Measurements from ENCODE around the gene PRG2.
"Not testable (repeated sequence)": the region's sequence is repeated elsewhere in the genome, so short reads cannot be mapped to it uniquely, and the experiment has no call there.

PRG2 gene

DNA sequence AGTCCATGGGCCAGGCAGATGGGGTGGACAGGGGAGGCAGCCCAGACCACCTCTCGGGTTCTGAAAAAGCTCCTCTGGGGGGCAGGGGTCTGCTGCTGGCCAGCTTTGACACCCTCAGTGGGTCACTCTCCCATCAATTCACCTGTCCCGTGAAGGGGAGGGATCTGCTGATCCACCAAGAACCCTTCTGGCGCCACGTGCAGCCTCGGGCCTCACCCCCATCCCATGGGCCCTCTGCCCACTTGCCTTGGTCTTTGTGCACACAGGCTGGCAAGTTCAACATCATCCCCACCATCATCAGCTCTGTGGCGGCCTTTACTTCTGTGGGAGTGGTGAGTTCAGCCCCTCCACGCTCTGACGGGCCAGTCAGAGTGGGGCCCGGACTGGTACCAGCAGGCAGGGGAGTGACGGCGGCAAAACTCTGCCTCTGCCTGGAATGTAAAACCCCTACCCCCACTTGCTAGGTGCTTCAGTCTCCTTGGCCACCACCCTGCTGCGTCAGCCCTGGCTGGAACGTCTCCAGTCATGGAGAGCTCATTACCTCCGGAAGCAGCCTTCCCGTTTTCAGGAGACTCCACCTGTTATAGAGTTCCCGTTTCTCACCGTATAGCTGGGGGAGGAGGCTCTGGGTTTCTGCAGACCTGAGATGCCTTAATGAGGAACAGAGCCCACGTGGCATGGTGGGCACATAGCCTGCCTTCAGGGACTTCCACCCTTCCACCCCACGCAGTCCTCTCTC lies 22.2 kb downstream of the PRG2 start:
- no peak for DNase-seq (ENCODE audit: low read depth)

DNA sequence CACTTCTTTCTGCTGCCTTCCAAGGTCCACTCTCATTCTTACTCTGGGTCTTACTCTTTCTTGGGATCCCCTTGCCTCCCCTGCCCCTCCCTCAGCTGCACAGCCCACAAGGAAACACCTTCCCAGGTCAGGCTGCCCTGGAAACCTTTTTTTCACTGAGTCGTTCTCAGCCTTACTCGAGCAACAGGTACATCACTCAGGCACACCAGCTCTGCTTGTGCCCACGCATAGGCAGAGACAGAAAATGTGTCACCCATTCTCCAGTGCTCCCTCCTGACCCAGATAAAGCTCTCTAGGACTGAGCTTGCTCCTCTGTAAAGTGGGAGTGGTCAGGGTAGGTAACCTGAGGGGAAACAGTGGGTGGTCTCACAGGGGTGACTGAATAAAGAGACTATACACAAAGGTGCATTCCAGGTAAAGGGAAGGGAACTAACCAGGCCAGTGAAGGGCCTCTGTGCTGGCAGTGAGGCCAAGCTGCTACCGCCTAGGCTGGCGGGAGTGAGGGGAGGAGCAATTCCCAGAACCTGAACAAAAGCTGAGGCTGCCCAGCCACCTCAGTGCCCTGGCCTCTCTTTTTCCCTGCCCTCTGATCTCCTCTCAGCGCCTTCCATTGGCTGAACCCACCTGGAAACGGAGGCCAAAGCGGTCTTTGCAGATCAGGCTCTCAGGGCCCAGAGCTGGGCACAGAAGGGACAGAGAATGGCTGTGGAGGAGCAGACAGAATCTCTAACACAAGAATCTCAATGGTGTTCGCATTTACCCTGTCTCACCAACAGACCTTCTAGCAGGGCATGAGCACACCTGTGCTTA lies 25.4 kb downstream of the PRG2 start:
- DNase-seq (ENCODE audit: low read depth), result no peak

DNA sequence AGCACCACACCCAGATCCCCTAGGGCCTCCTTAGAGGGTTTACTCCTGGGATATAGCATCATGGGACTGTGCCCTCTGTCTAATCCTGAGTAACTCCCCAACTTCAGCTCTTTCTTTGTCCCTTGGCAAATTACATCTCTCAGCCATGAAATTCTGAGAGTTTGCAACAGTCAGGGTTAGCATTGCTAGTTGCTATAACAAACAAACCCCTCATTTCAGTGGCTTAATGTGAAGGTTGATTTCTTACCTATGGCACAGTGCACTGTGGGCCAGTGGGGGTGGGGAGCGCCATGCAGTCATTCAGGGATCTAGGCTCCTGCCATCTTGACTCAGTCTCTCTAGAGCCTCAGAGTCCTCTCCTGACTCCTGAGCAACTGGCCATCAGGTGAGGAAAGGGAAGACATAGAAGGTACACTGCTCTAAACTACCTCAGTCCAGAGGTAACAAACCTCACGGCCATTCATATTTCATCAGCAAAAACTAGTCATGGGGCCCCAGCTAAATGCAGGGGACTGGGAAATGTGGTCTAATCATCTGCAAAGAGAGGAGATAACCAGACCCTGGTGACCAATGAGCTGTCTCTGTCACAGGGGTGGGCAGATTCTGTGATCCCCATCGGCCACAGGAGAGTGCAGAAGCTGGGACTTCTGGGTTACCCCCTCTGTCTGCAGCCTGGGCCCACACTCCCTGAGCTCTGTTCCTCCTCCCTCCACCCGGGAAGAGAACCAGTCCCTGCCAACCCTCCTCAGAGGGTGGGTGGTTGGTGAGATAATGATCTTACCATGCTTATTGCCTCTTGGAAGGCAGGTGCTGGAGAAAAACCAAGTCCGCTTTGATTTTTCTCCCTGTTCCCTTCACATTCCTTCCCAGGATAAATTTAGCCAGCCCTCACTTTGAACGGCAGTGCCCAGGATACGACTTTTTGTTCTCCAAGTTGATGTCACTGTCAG lies 27.0 kb downstream of the PRG2 start:
- DNase-seq (ENCODE audit: low read depth), result no peak

GRCh38 chr11:57361926-57362325 lies 28.5 kb downstream of the PRG2 start:
- no peak for DNase-seq (ENCODE audit: low read depth)

GRCh38 chr11:57361420-57361819 lies 29.0 kb downstream of the PRG2 start:
- not testable (repeated sequence) for DNase-seq (ENCODE audit: low read depth)

- DNase-seq (ENCODE audit: low read depth), result no peak
These were observed 29.5 kb downstream of the PRG2 start for GRCh38 chr11:57360991-57361390.

DNA sequence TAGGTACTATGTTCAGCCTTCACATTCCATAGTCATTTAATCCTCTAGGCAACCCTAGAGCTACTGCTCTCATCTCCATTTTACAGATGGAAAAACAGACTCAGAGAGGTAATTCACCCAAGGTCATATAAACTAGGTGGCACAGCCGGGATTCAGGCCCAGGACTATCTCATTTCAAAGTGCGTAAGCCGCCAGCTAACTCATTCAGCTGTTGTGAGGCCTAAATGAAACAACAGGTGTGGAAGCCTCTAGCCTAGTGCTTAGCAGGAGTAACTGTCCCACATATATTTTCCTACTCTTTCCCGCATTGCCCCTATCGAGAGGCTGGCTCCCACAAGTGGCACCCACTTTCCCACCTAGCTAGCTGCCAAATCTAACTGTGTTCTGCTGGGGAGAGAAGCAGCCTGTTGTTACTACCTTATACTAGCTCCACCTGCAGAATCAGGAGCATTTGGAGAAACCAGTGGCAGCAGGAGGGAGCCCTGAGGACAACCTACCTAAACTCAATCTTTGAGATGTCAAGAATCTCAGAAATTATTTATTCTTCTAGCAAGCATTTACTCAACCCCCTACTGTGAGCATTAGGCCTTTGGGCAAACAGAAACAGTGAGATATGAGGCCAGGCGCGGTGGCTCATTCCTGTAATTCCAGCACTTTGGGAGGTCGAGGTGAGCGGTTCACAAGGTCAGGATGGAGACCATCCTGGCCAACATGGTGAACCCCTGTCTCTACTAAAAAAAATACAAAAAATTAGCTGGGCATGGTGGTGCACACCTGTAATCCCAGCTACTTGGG lies 30.4 kb downstream of the PRG2 start:
- DNase-seq (ENCODE audit: low read depth), result no peak

- no peak for DNase-seq (ENCODE audit: low read depth)
These were observed 31.1 kb downstream of the PRG2 start for GRCh38 chr11:57359396-57359795.

- no peak for DNase-seq (ENCODE audit: low read depth)
These were observed 31.5 kb downstream of the PRG2 start for GRCh38 chr11:57358991-57359390.

DNA sequence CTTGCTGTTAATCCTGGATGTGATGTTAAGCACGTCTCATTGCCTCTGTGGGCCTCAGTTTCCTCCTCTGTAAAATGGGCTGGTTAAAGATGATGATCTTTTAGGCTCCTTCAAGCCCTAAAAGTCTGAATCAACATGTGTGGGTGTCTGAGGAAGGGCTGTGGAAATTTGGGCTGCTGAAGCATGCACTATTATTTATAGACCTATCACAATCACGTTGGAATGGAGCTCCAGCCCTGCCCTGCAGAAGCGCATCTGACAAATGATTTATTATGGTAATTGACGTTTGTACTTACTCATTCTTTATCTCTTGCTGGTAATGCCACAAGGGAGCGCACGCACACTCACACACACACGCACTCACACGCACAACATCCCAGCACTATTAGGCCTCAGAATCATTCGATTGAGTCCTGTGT lies 31.9 kb downstream of the PRG2 start:
- DNase-seq (ENCODE audit: low read depth), result no peak

DNA sequence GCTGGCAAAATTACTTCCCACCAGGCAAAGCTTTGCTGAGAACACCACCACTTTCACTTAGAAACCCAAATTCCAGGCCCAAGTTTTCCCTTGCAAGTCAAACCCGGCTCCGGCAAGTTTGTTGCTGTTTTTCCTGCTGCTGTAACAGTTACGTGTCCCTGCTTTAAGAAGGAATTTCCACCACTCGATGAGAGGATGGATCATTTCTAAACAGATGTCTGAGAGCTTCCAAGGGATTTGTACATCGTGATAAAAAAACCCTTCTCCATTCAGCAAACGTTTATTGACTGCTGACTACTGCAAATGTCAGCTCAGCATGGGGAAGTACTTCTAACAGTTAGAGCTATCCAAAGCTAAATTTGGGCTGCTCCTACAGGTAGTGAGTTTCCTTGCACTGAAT lies 32.6 kb downstream of the PRG2 start:
- no peak for DNase-seq (ENCODE audit: low read depth)

- DNase-seq (ENCODE audit: low read depth), result no peak
These were observed 33.1 kb downstream of the PRG2 start for GRCh38 chr11:57357310-57357709.

DNA sequence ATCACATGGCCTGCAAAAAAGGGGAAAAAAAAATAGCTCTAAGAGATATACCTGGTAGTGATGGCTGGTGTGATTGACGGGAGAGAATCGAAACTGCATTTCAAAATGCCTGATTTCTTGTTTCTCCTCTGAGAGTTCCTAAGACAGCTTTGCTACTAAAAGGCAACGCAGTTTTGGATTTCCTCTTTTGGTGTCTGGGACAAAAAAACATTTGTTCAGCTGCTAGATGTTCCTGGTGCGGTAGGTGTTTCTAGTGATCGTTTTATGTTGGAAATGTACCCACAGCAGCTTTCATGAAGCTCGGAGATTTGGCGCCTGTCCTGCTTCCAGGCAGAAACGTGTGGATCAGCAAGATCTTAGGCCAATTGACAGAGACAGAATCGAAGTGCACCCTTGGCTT lies 34.2 kb downstream of the PRG2 start:
- DNase-seq (ENCODE audit: low read depth), result no peak

DNA sequence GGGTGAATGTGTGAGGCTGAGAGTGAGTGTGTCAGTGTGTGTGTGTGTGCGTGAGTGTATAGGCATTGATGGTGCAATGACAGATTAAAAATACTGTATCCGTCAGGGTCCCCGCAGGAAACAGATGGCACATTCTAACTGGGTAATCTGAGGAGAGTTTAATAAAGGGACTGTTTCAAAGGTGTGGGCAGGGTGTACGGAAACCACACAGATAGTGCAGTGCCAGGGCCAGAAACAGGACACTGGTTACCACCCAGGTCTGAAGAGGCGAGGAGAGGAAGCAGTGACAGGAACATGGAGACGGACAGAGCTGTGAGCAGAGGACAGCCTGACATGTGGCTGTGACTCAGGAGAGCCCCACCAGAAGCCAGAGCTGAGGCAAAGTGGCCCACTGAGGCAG lies 35.8 kb downstream of the PRG2 start:
- DNase-seq (ENCODE audit: low read depth), result no peak

DNA sequence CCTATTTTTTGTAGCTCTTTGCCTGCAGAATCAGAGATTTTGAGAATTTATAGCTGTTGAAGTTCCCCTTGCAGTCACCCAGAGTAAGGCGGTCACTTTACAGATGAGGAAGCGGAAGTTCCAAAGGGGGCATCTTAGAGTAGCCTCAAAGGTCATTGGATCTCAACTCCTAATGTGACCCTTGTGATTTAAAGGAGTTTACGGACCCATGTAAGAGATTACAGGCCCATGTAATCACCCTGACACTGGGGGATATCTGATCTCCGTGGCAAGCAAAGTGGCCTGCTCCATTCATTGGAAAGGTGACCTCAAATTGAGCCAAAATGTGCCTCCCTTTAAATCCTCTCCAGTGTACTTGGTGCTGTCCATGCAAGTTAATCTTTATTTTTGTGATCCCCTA lies 36.6 kb downstream of the PRG2 start:
- DNase-seq (ENCODE audit: low read depth), result no peak

DNA sequence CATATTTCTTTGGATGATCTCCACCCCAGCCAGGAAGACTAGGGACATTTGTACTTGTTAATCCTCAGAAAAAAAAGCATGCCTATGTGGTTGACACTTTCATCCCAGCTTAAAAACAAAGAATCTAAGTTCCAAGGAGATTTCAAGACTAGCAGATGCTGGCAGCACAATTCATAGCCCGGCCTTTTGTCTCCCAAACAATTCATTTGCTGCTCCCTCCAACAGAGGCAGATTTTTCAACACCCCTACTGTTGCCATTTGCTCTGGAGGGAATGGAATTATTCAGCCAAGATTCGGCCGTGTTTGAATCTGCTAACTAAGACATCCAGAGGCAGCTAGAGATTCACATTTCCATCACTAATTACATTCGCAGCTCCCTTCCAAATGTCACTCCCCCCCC lies 37.0 kb downstream of the PRG2 start:
- no peak for DNase-seq (ENCODE audit: low read depth)

DNA sequence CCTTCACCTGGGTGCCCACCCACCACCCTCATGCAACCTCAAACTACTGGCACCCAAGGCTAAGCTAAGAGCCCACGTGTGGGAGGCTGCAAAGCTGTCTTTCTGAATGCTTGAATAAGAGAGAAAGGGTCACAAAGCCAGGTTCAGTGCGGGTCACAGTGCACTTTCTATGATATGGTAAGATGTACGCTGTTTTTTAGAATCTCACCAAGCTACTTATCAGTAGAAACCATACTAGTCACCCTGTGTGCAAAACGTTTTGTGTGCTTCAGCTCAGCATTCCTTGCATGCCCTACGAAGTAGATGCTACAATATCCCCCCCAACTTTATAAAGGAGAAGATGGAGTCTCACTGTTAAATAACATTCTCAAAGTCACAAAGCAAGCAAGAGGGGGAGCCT lies 37.4 kb downstream of the PRG2 start:
- DNase-seq (ENCODE audit: low read depth), result no peak

DNA sequence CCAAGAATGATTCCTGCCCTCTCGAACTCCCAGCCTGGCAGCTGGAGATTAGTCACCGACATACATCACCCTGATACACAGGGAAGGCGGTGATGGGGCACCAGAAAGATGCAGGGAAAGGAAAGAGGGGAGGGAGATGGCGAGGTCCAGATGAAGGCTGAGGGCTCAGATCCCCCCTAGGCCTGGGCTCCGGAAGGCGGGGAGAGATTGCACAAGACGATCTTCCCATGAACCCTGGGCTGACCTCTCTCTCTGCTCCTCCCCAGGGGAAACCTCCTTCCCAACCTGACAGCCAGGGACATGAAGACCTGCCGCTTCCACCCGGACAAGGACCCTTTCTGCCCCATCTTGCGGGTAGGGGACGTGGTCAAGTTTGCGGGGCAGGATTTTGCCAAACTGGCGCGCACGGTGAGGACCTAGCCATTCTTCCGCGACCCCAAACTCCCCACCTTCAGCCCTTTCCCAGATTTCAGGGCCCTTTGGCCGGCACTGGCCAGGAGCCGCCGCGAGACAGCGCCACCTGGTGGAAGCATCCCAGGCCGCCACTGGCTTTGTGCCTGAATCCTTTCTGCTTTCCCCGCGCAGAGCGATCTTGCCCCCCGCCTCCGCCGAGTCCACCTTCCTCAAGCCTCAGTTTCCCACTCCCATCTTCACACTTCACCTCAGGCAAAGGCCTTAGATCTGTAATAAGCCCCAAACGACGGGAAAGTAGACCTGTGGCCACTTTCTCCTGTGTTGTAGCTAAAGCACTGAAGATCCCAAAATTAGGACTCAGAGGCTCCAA lies 40.8 kb downstream of the PRG2 start:
- no peak for DNase-seq (ENCODE audit: low read depth)

DNA sequence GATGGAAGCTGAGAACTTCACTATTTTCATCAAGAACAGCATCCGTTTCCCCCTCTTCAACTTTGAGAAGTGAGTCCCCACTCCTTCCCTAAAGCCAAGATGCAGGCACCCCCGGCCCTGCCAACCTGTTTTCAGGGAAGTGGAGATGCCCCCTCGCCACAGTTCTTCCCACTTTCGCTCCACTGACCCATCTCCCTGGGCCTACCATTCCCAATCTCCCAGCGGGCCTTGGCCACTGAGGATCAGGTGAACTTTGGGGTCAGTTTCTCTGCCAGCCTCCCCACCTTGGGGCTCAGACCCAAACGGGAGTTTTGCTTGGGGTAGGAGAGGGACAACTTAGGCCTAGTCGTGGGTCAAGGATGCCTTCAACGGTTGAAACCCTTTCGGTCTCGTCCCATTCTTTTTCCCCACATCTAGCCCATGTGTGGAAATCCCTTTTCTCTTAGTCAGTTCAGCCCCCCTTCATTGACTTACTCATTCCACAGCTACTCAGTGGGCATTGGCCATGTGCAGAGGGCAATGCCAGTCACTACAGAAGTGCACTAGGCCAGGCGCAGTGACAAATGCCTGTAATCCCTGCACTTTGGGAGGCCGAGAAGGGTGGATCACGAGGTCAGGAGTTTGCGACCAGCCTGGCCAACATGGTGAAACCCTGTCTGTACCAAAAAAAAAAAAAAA lies 41.7 kb downstream of the PRG2 start:
- no peak for DNase-seq (ENCODE audit: low read depth)

DNA sequence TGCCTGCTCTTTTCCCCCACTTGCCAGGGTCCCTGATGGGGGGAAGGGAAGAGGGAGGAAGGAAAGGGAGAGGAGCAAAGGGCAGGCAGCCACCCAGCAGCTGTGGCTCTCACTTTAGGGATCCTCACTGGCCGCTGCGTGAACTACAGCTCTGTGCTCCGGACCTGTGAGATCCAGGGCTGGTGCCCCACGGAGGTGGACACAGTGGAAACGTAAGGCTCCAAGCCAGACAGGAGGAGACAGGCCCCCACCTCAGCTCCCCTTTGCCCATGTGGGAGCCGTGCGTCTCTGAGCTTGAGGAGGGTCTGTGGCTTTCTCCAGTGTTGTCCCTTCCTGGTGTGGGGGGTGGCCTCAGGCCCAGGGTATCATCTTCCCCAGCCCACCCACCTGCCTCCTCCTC lies 42.4 kb downstream of the PRG2 start:
- DNase-seq (ENCODE audit: low read depth), result no peak

Measured in GM04504 (cell line).